ENCODE results near the gene EDN1.

EDN1 gene

DNA sequence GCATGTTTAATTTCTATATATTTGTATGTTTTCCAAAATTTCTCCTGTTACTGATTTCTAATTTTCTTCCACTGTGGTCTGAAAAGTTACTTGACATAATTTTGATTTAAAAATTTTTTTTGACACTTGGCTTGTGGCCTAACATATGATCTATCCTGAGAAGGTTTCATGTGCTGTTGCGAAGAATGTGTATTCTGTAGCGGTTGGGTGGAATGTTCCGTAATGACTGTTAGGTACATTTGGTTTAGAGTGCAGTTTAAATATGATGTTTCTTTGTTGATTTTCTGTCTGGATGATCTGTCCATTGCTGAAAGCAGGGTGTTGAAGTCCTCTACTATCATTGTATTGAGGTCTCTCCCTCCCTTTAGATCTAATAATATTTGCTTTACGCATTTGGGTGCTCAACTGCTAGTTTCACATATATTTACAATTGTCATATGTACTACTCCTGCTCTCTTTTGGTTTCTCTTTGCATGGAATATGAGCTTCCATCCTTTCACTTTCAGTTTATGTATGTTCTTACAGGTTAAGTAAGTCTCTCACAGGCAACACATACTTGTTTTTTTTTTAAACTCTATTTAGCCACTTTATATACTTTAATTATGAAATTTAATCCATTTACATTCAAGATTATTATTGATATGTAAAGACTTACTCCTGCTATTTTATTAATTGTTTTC lies 19.5 kb upstream of the EDN1 start:
- no peak for DNase-seq

GRCh38 chr6:12271594-12271993 lies 18.6 kb upstream of the EDN1 start:
- no peak for DNase-seq

DNA sequence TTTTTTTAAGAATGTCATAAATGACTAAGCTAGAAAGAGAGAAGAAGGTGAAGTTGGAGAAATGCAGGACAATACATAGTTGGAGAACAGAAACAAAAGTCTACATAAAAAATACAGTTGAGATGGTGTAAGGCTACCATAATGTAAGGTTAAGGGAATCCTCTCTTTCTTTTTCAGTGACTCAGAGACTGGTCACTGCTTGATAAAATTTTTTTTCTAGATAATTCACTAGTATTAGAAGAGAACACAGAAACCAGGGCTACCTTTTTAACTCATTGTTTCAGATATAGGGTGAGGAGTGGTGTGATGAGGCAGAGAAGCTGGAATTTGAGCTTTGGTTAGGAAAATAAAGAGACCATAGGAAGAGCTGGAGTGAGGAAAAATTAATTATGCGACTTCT lies 18.2 kb upstream of the EDN1 start:
- no peak for DNase-seq

GRCh38 chr6:12275107-12275506 lies 15.1 kb upstream of the EDN1 start:
- no peak for DNase-seq

DNA sequence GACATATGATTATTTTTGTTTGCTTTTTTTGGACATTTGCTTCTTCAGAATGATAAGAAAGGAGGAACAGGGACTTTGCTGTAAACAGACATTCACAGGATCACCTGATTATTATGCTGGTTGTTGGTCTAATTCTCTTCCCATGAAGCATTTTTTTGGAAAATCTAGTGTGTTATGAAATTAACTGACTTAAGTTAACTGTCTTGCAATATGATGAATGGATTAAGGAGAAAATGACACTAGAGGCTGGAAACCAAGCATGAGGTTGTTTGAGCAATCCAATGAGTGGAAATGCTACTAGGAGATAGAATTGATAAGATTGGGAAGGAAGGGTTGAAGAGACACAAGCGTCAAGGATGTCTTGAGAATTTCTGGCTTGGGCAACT lies 13.2 kb upstream of the EDN1 start:
- no peak for DNase-seq

DNA sequence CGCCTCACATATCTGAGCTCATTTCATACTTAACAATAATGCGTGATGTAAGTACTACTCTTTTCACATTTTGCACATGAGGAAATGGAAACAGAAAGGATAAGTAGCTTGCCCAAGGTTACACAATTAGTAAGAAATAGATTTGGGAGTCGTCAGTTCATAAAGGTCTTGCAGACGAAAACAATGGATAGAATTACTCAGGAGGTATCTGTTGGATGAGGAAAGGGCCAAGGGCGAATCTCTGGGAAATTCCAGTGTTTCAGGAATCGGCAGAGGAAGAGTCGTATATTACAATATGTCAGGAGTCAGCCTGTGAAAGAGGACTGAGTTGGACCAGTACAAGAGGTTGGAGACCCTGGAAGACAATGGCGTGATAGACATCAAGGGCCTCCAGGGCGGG lies 12.8 kb upstream of the EDN1 start:
- DNase-seq: no peak

GRCh38 chr6:12278915-12279314 lies 11.2 kb upstream of the EDN1 start:
- DNase-seq: no peak

- DNase-seq: no peak
These were observed 10.7 kb upstream of the EDN1 start for GRCh38 chr6:12279322-12280091.

DNA sequence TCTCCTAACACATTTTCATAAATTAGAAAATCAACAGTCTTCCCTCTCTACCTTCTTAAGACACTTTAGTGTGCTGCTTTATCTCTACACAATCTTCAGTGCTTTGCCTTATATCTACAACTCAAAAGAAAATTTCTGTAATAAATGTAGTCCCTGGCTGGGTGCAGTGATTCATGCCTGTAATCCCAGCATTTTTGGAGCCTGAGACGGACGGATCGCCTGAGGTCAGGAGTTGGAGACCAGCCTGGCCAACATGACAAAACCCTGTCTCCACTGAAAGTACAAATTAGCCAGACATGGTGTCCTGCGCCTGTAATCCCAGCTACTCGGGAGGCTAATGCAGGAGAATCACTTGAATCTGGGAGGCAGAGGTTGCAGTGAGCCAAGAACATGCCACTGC lies 9.7 kb upstream of the EDN1 start:
- DNase-seq: no peak

- no peak for DNase-seq
These were observed 9.3 kb upstream of the EDN1 start for GRCh38 chr6:12280902-12281301.

- DNase-seq: no peak
These were observed 6.3 kb upstream of the EDN1 start for GRCh38 chr6:12283904-12284303.

GRCh38 chr6:12286373-12287110 lies 3.6 kb upstream of the EDN1 start:
- no peak for DNase-seq

DNA sequence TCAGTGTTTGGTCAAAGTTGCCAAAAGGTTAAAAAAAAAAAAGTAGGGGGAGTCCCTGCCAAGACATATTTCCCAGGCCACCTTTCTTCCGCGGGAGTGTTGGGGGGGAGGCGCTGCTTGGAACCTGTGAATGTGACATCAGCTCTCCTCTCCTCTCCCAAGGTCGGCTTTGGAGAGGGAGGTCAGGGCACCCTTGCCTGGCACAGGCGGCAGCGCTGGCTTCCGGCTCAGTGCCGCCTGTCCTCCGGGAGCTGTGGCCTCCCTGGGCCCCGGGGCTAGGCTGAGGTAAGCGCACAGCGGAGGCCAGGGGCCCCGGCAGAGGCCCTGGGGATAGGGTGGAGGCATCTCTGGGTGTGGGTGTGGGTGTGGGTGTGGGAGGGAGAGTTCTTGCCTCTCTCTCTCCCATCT lies 1.9 kb upstream of the EDN1 start:
- DNase-seq: peak in 1 of 3 experiments; percentile 33

DNA sequence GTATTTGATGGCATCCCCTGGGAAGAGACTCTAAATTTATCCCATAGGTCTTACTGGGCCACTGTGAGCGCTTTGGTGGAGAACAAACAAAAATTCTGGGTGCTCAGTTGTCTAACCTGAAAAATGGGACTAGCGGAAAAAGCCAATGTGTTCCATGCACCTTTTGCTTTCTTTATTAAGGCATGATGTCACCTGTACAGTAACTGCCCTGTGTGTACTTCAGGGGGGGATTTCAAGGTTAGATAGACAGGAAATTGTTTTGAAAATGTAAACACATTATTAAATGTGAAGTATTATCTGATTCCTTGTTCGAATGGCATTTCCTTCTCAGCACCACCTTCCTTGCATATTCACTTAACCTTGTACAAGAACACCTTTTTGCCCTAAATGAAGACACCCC lies 1.2 kb upstream of the EDN1 start:
- DNase-seq: peak in 1 of 3 experiments; percentile 36

DNA sequence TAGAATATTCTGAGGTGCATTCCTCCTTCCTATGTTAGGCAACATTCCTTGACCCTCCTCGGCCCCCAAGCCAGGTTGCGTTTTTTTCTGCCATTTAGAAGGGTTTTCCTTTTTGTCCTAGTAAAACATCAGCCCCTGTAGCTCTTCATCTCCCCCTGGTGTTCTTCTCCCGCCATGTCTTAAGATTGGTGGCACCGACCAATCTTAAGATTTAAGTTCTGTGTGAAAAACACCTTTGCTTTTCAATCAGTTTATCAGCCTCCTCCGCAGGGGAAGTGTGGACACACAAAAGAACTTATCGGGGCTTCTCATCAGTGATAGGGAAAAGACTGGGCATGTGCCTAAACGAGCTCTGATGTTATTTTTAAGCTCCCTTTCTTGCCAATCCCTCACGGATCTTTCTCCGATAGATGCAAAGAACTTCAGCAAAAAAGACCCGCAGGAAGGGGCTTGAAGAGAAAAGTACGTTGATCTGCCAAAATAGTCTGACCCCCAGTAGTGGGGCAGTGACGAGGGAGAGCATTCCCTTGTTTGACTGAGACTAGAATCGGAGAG lies 719 bp upstream of the EDN1 start:
- peak; percentile 28 to 56 (median 40) for DNase-seq

DNA sequence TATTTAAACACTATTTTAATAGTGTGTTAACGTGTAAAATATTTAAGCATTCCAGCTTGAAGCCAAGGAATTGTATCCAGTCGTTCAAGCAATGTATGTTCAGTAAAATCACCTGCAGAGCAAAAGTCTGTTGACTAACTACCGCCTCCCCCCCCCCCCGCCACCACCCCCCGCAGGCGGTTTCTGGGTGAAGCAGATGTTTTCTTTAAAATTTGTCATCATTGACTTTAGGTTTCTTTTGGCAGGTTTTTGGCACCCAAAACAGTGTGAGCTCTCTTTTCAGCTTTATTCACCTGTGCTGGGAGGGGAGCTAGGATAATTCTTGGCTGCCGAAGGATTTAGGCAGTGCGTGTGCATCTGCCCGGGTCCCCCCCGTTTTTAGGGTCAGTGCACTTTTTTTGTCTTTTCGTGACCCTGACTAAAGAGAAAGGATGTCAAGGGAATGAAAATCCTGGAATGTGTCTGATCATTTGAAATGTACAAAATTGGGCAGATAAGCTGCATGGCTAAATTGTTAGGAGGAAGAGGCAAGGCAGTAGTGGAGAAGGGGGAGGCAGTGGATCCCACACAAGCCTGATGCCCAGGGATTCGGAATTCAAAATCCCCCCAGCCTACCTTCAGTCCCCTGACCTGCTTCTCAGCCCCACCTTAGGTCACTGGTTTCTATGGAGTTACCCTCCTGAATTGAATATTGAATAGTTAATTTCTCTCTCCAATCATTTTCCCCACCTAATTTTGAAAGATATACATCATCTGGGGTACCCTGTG lies 1.1 kb downstream of the EDN1 start:
- peak in 1 of 3 experiments; percentile 11 for DNase-seq

DNA sequence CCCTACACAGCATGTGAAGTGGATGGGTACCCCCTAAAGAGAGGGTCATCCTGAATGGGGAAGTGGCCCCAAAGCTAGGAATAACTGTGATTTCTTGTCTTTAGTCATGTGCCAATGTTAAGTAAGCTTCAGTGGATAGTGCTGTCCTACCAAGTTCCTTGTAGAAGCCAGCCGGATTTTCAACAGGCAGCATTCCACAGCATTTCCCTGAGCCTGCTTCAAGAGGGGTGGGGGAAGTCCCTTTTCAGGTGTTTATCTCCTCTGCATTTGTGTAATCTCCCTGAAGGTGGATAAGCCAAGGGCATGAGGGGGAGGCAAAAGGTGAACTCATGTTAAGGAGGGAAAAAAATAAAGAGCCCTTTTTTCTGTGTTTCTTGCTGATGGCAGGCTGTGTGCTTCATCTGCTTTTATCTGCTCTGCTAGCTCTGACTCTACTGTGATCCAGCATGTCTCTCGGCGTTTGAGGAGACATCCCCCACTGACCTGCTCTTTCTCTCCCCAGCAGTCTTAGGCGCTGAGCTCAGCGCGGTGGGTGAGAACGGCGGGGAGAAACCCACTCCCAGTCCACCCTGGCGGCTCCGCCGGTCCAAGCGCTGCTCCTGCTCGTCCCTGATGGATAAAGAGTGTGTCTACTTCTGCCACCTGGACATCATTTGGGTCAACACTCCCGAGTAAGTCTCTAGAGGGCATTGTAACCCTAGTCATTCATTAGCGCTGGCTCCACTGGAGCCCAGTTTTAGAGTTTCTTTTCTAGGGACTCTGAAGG lies 1.9 kb downstream of the EDN1 start:
- DNase-seq: no peak

DNA sequence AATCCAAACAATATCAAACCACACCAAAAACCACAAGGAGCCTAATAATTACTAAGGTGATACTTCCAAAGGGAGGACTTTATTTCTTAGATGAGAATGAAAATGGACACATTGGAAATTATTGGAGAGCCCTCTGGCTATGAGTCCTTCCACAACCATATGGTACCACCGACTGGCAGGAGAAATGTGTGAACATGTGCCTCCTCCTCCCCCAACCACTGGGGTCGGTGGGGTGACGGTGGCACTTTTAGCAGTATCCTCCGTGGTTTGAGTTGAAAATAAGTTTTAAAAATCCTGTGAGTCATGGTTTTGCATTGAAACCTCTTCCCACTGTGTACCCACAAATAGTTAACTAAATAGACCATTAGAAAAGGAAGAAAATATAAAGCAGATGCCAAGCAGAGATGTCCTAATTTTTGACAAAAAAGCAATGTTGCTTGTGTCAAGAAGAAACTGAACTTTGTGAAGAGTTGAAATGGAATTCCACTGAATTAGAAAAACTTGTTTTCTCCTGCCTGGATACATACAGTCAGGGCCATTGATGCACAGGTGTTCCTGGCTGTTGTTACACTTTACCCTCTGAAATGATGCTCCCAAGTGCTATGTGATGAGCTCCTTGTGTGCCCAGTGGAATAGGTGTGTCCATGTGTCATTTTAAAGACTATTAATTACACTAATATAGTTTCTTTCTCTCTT lies 3.2 kb downstream of the EDN1 start:
- no peak for DNase-seq

- no peak for DNase-seq
These were observed 4.0 kb downstream of the EDN1 start for GRCh38 chr6:12293931-12294807.

DNA sequence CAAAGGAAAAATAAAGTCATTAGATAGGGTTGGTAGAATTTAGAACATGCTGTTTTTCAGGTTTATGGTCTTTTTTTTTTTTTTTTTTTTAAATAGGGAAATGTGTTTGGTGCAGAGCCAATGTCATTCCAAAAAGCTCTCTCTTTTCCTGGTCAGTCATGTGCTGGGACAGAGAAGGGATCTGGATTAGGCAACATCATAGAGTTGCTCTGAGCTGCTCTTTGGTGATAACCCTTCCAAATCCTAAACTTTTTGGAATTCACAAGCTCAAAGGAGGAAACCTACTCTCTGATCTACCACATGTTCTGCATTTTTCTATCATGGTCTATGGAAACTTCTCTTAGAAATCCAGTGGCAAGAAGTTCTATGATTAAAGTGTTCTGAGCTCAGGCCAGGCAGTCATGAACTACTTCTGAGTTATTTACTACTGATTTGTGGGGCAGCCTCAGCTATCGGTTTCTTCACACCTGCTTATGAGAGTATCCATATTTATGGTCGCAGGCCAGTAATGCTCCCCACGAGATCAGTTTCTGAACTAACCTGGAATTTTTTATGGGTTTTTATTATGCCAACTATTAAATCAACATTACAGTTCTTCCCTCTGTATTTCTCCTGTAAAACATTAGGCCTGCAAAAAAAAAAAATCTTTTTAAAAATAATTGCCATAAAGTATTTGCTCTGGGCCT lies 4.8 kb downstream of the EDN1 start:
- no peak for DNase-seq
